HUES48 (cell line): ENCODE data around the gene SLC12A9.

Source experiments
- H3K27ac ChIP-seq: one replicate; pipeline ENCODE4 v1.7.0; 2013; ENCODE audit warnings: low read depth, low read length, inconsistent platforms
- H3K27me3 ChIP-seq: 2 replicates; pipeline ENCODE4 v1.6.1; 2013; ENCODE audit warnings: mild to moderate bottlenecking, low read length; ENCODE audit not compliant: control insufficient read depth, insufficient read depth
- H3K36me3 ChIP-seq: 2 replicates; pipeline ENCODE4 v1.6.1; 2013; ENCODE audit warnings: low read length; ENCODE audit not compliant: control insufficient read depth, insufficient read depth
- H3K4me1 ChIP-seq: 2 replicates; pipeline ENCODE4 v1.6.1; 2013; ENCODE audit warnings: mild to moderate bottlenecking, low read length; ENCODE audit not compliant: control insufficient read depth, insufficient read depth
- H3K4me3 ChIP-seq: 2 replicates; pipeline ENCODE4 v1.5.1; 2013; ENCODE audit warnings: mild to moderate bottlenecking, low read depth, low read length
- H3K9ac ChIP-seq: 2 replicates; pipeline ENCODE4 v1.6.1; 2013; ENCODE audit warnings: mild to moderate bottlenecking, low read depth, low read length, moderate library complexity
- H3K9me3 ChIP-seq: 2 replicates; pipeline ENCODE4 v1.6.1; 2013; ENCODE audit warnings: low read length; ENCODE audit not compliant: control insufficient read depth, insufficient read depth

SLC12A9 gene

GRCh38 chr7:100826514-100827329 lies 25.8 kb upstream of the SLC12A9 start:
- Histone ChIP-seq H3K27ac (peak overlapping the region; percentile 97), H3K9me3 (no peaks in the 10 kb centered on the region), H3K4me1 (peaks cover 11% of the 10 kb centered on the region; the same call in 1 of the 2 replicates), H3K9ac (peak overlapping the region; percentile 87), H3K36me3 (peaks cover 36% of the 10 kb centered on the region), H3K27me3 (no peaks in the 10 kb centered on the region), H3K4me3 (peak overlapping the region; percentile 98)

- peak within 1 kb of the TSS; percentile 98 for H3K4me3 ChIP-seq
- H3K9ac ChIP-seq, result peak within 1 kb of the TSS; percentile 87
- H3K9me3 ChIP-seq, result no peaks in the 10 kb centered on the region
- peaks cover 27% of the 10 kb centered on the region for H3K36me3 ChIP-seq
- H3K27ac ChIP-seq, result peak within 1 kb of the TSS; percentile 97
- peaks cover 11% of the 10 kb centered on the region; the same call in 1 of the 2 replicates for H3K4me1 ChIP-seq
- no peaks in the 10 kb centered on the region for H3K27me3 ChIP-seq
Observed at GRCh38 chr7:100827330-100828226, 24.9 kb upstream of the SLC12A9 start, which contains the start of gene EPHB4. Gene EPHB4, minus strand, starts transcription at chr7:100827523. Its CDS starts 493 bp downstream, at chr7:100827030.

DNA sequence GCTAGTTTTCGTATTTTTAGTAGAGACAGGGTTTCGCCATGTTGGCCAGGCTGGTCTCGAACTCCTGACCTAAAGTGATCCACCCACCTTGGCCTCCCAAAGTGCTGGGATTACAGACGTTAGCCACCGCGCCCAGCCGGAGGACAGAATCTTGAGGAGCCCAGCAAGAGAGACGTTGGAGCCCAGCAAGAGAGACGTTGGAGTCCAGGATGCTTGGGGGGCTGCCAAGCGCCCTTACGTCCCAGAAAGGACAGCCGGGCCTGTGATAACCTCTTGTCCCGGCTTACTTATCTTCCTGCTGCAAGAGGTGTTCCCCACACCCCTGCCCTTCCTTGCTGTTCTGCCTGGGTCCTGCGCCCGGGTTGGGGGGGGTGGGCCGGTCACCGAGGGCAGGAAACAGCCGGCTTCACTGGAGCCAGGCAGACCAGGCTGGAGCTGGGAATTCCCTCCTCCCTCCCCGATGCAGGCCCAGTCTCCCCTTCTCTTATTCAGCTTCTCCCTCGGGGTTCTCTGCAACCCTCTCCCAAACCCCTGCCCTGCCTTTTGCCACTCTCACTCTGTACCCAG lies 23.3 kb upstream of the SLC12A9 start:
- H3K27me3 ChIP-seq, result no peaks in the 10 kb centered on the region
- H3K4me1 ChIP-seq, result peaks cover 11% of the 10 kb centered on the region; the same call in 1 of the 2 replicates
- no peaks in the 10 kb centered on the region for H3K9me3 ChIP-seq
- H3K36me3 ChIP-seq, result peaks cover 11% of the 10 kb centered on the region
- no peak overlapping the region for H3K27ac ChIP-seq
- H3K9ac ChIP-seq, result no peak overlapping the region
- no peak overlapping the region for H3K4me3 ChIP-seq

- H3K27me3 ChIP-seq, result no peaks in the 10 kb centered on the region
- H3K9ac ChIP-seq, result no peak overlapping the region
- no peaks in the 10 kb centered on the region for H3K36me3 ChIP-seq
- no peak overlapping the region for H3K27ac ChIP-seq
- no peak overlapping the region for H3K4me3 ChIP-seq
- H3K4me1 ChIP-seq, result peaks cover 6% of the 10 kb centered on the region; the same call in 1 of the 2 replicates
- no peaks in the 10 kb centered on the region for H3K9me3 ChIP-seq
Observed at GRCh38 chr7:100830396-100830795, 22.1 kb upstream of the SLC12A9 start.

GRCh38 chr7:100832281-100832633 lies 20.3 kb upstream of the SLC12A9 start:
- no peak overlapping the region for H3K4me3 ChIP-seq
- no peak overlapping the region for H3K27ac ChIP-seq
- peaks cover 8% of the 10 kb centered on the region for H3K4me1 ChIP-seq
- no peaks in the 10 kb centered on the region for H3K27me3 ChIP-seq
- H3K36me3 ChIP-seq, result no peaks in the 10 kb centered on the region
- no peak overlapping the region for H3K9ac ChIP-seq
- no peaks in the 10 kb centered on the region for H3K9me3 ChIP-seq

DNA sequence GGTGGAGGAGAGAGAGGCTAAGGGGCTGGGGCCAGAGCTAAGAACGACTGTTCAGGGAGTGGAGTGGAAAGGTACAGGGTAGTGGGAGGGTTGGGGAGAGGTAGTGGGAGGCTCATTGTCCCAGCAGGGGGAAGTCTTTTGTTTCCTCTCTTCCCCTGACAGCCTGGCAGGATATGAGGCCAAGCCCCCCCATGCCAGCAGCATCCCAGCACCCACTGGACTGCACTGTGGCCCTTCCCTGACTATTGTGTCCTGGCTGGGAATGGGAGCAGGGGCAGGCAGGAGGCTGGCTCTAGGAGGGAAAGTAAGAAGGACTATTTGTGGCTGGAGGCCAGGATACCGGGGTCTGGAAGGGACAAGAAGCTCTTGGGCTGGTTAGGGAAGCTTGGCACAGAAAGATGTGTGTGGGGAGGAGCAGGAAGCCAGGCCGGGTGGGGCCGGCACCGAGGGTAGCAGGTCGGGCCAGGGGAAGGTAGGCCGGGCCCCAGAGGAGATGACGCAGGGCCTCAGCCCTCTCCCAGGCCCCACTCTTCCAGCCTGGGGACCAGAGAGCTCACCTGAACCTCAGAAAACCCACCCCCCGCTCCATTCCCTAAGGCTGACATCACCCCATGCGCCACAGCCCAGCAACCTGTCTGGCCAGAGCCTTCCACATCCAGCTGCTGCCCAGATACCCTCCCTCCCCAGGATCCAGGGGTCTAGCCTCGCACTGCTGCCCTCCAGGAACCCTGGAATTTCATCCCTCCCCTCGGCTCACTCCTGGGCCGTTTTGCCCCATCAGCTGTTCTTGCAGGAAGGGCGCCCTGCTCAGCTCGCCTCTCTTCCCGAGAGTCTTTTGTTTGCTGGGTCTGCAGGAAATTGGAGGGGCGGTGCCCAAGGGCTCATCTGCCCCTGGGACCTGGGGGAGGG lies 16.4 kb upstream of the SLC12A9 start:
- H3K9me3 ChIP-seq, result no peaks in the 10 kb centered on the region
- peak overlapping the region; percentile 54 for H3K9ac ChIP-seq
- H3K27me3 ChIP-seq, result no peaks in the 10 kb centered on the region
- H3K36me3 ChIP-seq, result no peaks in the 10 kb centered on the region
- H3K4me3 ChIP-seq, result peak overlapping the region; percentile 44
- peak overlapping the region; percentile 98 for H3K27ac ChIP-seq
- peaks cover 22% of the 10 kb centered on the region for H3K4me1 ChIP-seq

DNA sequence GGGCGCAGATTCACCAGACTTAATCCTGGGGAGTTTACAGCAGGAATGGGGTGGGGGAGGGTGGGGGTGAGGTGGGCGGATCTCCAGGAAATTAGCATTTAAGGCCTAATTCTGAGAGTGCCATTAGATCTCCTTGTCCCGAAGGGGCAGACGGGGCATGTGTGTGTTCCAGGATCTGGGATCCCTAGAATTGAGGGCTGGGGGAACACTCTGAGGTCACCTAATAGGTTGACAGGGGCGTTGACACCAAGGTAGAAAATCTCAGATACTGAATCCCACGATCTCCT lies 15.8 kb upstream of the SLC12A9 start:
- no peaks in the 10 kb centered on the region for H3K36me3 ChIP-seq
- H3K9ac ChIP-seq, result peak overlapping the region; percentile 87
- peaks cover 23% of the 10 kb centered on the region for H3K4me1 ChIP-seq
- H3K4me3 ChIP-seq, result peak overlapping the region; percentile 56
- peak overlapping the region; percentile 98 for H3K27ac ChIP-seq
- no peaks in the 10 kb centered on the region for H3K9me3 ChIP-seq
- no peaks in the 10 kb centered on the region for H3K27me3 ChIP-seq

DNA sequence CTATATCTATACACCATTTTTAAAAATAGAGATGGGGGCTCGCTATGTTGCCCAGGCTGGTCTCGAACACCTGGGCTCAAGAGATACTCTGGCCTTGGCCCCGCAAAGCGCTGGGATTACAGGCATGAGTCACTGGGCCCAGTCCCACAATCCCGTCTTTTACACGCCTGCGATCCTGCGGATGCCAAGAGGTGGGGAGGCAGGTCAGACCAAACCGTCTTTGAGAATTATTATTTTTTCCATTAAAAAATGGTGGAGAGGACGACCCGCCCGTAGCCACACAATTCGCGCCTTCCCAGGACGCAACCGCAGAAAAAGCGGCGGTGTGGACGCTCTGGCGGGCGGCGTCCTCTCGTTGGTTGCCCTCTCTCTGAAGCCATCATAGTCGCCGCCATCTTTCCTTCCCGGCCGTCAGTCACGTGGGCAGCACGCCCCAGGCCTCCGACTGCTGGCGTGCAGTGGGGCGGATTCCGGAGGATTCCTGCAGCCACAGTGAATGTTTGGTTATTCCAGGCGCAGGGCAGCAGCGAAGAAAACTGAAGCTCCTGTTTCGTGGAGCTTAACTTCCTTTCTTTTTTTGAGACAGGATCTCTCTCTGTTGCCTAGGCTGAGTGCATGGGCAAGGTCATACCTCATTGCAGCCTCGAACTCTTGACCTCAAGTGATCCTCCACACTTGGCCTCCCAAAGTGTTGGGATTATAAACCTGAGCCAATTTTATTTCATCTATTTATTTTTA lies 15.2 kb upstream of the SLC12A9 start:
- Histone ChIP-seq H3K36me3 (no peaks in the 10 kb centered on the region), H3K4me3 (peak overlapping the region; percentile 56), H3K9ac (peak overlapping the region; percentile 87), H3K27me3 (no peaks in the 10 kb centered on the region), H3K4me1 (peaks cover 23% of the 10 kb centered on the region), H3K27ac (peak overlapping the region; percentile 98), H3K9me3 (no peaks in the 10 kb centered on the region)

DNA sequence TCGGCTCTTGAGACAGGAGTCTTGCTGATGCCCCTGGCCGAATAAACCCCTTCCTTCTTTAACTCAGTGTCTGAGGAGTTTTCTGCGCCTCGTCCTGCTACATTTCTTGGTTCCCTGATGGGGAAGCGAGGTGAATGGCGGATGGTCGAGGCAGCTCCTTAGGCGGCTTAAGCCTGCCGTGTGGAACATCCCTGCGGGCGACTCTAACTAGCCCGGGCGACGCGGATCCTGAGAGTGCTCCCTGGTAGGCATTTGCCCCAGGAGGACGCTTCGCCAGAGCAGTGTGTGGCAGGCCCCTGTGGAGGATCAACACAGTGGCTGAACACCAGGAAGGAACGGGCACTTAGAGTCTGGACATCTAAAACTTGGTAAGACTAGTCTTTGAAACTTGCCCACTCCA lies 13.2 kb upstream of the SLC12A9 start:
- H3K4me3 ChIP-seq, result no peak overlapping the region
- H3K4me1 ChIP-seq, result peaks cover 23% of the 10 kb centered on the region
- H3K9me3 ChIP-seq, result no peaks in the 10 kb centered on the region
- H3K27ac ChIP-seq, result no peak overlapping the region
- no peak overlapping the region for H3K9ac ChIP-seq
- H3K27me3 ChIP-seq, result no peaks in the 10 kb centered on the region
- H3K36me3 ChIP-seq, result no peaks in the 10 kb centered on the region
